Measurements from ENCODE around the gene GRID1. TPM values are rescaled to one million over a fixed set of nuclear protein-coding genes. Genes with fewer than 3 reads are reported as not detected.

Gene GRID1
- total RNA-seq: 1.4 TPM

GRCh38 chr10:86366033-86366901, at the start of gene GRID1:
Gene GRID1, minus strand, starts transcription at chr10:86366795.
- Histone ChIP-seq H3K36me3 (no peaks in the 10 kb centered on the region), H3K4me1 (peaks cover 6 to 16% of the 10 kb centered on the region in 2 donors), H3K4me3 (peak within 1 kb of the TSS; percentile 76 to 82), H3K27me3 (peaks cover 11% of the 10 kb centered on the region), H3K27ac (no peak within 1 kb of the TSS), H3K9me3 (no peaks in the 10 kb centered on the region)
- no peak for DNase-seq (ENCODE audit: low spot score in 2 of 2)
- TF ChIP-seq, protein P1, sequence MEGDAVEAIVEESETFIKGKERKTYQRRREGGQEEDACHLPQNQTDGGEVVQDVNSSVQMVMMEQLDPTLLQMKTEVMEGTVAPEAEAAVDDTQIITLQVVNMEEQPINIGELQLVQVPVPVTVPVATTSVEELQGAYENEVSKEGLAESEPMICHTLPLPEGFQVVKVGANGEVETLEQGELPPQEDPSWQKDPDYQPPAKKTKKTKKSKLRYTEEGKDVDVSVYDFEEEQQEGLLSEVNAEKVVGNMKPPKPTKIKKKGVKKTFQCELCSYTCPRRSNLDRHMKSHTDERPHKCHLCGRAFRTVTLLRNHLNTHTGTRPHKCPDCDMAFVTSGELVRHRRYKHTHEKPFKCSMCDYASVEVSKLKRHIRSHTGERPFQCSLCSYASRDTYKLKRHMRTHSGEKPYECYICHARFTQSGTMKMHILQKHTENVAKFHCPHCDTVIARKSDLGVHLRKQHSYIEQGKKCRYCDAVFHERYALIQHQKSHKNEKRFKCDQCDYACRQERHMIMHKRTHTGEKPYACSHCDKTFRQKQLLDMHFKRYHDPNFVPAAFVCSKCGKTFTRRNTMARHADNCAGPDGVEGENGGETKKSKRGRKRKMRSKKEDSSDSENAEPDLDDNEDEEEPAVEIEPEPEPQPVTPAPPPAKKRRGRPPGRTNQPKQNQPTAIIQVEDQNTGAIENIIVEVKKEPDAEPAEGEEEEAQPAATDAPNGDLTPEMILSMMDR (IDR thresholded peaks at IDR 0.05): no peak
- intact Hi-C loops (cut with DNase I): no loop called here

DNA sequence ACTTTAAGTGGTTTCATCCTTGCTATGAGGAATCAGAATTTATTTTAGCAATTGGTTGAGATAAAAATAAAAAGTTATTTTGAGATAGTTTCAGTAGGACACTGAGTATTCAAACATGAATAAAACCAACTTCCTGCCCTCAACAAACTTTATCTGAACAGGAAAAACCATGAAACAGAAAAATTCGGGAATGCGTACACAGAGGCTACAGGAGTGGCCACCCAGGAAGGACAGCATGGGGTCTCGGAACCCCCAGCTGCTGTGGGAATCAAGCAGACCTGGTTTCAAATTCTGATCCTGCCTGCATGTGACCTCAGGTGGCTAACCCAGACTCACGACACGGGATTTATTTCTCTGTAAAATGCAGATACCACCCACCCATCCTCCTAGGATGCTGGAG, 49.0 kb upstream of the GRID1 start:
- no peak overlapping the region for H3K4me3 ChIP-seq
- H3K27ac ChIP-seq: no peak overlapping the region
- DNase-seq (ENCODE audit: low spot score in 2 of 2): no peak
- no peaks in the 10 kb centered on the region for H3K27me3 ChIP-seq
- peaks cover 3 to 24% of the 10 kb centered on the region in 2 donors for H3K4me1 ChIP-seq
- TF ChIP-seq, protein P1 (IDR thresholded peaks at IDR 0.05): no peak
- H3K36me3 ChIP-seq: no peaks in the 10 kb centered on the region
- intact Hi-C loops (cut with DNase I): no loop called here
- H3K9me3 ChIP-seq: peaks cover 0 to 3% of the 10 kb centered on the region in 2 donors

DNA sequence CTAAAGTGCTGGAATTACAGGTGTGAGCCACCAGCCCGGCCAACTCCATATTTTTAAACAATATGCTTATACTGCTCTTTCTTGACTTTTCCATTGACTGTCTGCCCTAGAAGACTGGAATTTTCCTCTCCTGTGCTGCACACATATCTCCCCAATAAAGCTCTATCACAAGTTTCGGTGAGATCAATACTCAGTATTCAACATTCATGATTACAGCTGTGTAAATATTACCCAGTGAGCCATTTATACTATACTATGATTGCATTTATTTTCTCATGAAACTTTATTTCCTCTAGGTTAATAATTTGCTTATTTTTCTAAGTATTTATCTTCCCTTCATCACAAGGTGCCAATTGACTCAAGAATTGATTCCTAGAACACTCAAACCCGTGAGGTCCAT, 48.5 kb upstream of the GRID1 start:
- intact Hi-C loops (cut with DNase I): no loop called here
- no peak for DNase-seq (ENCODE audit: low spot score in 2 of 2)
- no peaks in the 10 kb centered on the region for H3K27me3 ChIP-seq

DNA sequence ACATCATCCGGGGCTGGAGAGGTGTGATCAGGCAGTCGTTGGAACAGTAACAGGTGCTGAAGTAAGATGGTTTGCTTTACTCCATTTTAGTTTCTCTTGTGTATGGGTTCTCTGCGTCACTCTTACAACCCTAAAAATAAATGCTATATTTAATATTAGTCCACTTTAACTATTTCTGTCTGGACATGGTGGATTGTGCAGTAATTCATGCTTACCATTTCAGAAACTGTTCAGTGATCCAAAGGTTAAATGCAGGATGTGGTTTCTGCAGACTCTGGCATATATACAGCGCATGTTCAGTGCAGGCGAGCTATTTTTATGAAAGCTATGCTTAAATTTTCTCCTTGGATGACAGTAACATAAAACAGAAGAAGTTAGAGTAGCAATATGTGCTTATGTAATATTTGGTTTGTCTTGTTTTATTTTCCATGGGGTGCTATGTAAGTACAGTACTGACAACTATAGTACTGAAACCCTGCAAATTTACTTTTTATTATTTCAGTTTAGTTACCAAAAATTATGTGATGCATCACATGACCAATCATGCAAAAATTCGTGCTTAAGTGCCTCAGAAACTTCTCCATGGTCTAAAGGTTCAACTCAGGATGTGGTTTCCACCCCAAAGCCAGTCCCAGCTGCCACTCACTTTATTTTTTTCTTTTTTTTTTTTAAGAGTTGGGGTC, 46.6 kb upstream of the GRID1 start:
- TF ChIP-seq, protein P1 (IDR thresholded peaks at IDR 0.05): no peak
- Histone ChIP-seq H3K9me3 (peaks cover 0 to 4% of the 10 kb centered on the region in 2 donors), H3K27me3 (no peaks in the 10 kb centered on the region), H3K36me3 (no peaks in the 10 kb centered on the region), H3K4me1 (peaks cover 7 to 27% of the 10 kb centered on the region in 2 donors), H3K4me3 (peak overlapping the region in 1 of 2 donors; percentile 9), H3K27ac (peak overlapping the region; percentile 79)
- intact Hi-C loops (cut with DNase I): loop anchor here (5.0 kb wide), 1 partner anchor 224 kb away; no protein-coding TSS in a partner anchor
- DNase-seq (ENCODE audit: low spot score in 2 of 2): no peak

More for the DNA sequence above, 48.5 kb upstream of the GRID1 start:
- TF ChIP-seq, protein P1 (IDR thresholded peaks at IDR 0.05): no peak
- peaks cover 7 to 26% of the 10 kb centered on the region in 2 donors for H3K4me1 ChIP-seq
- no peak overlapping the region for H3K27ac ChIP-seq
- no peaks in the 10 kb centered on the region for H3K36me3 ChIP-seq
- peaks cover 0 to 4% of the 10 kb centered on the region in 2 donors for H3K9me3 ChIP-seq
- no peak overlapping the region for H3K4me3 ChIP-seq

DNA sequence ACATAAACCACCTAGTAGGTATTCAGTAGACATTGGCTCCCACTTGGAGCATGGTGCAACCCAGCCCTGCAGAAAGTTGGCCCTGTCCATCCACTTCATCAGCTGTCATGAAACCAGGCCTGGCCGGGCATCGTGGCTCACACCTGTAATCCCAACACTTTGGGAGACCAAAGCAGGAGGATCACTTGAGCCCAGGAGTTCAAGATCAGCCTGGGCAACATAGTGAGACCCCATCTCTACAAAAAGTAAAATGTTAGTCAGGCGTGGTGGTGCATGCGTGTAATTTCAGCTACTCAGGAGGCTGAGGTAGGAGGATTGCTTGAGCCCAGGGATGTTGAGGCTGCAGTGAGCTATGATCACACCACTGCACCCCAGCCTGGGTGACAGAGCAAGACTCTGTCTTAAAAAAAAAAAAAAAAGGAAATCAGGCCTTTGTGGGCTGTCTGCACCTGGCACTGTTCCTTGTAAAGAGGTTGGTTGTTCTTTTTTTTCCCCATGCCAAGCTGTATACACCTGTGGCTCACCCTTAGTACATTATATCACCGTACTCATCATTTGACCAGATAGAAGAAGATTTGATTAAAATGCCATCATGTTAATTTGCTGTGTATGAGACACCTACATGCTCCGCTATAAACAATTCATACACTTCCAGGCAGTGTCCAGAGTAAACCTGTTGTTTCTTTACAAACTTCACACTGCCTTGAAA, 45.4 kb upstream of the GRID1 start:
- H3K27me3 ChIP-seq: no peaks in the 10 kb centered on the region
- no peak overlapping the region for H3K4me3 ChIP-seq
- H3K27ac ChIP-seq: peak overlapping the region; percentile 79
- intact Hi-C loops (cut with DNase I): loop anchor here (5.0 kb wide), 1 partner anchor 225 kb away; no protein-coding TSS in a partner anchor
- peaks cover 0 to 4% of the 10 kb centered on the region in 2 donors for H3K9me3 ChIP-seq
- no peak for DNase-seq (ENCODE audit: low spot score in 2 of 2)
- peaks cover 7 to 27% of the 10 kb centered on the region in 2 donors for H3K4me1 ChIP-seq
- H3K36me3 ChIP-seq: no peaks in the 10 kb centered on the region
- TF ChIP-seq, protein P1 (IDR thresholded peaks at IDR 0.05): no peak
